HepG2 (cell line): Measurements from ENCODE around the gene KIF2C. TPM values are rescaled to one million over a fixed set of nuclear protein-coding genes. Genes with fewer than 3 reads are reported as not detected.

Source experiments
- ATAC-seq: fragments of 200-7000 bp; cut with Tn5 transposase; 3 replicates; pipeline ENCODE4 v1.9.1; 2020; ENCODE audit warnings: mild to moderate bottlenecking, moderate library complexity
- BruUV-seq: library from RNA; stranded (reverse); fragments of 400-500 nt; replicated peaks from 2 replicates; lab custom pipeline; 2021; lab: Mats Ljungman, UMichigan
- CTCF ChIA-PET: fragments of 300-600 bp; formaldehyde crosslinking; extraction: SDS; loops from one replicate; lab custom pipeline; 2021; ENCODE audit warnings: low total read pairs, inconsistent platforms, low intra/inter-chr PET ratio; lab: Yijun Ruan, JAX
- POLR2A ChIA-PET: fragments of 350-600 bp; sonication (Branson Sonifier 250); formaldehyde crosslinking; loops from one replicate; lab custom pipeline; 2020; ENCODE audit warnings: antibody characterized with exemption, inconsistent platforms; lab: Yijun Ruan, JAX
- DNase-seq: peaks from one replicate; pipeline ENCODE4 v3.0.0-alpha.2; 2015; ENCODE audit warnings: low spot score
- FAIRE-seq: peaks from 3 replicates; lab custom pipeline; 2011; peaks lifted over from hg19 to GRCh38; lab: Jason Lieb, UNC
- H2AFZ ChIP-seq: one replicate; pipeline ENCODE4 v1.6.1; 2011; ENCODE audit warnings: low read length, inconsistent platforms
- H3K27ac ChIP-seq: fragments of 300-600 bp; 3 replicates; pipeline ENCODE4 v1.8.0; 2011; ENCODE audit warnings: mixed run types, mild to moderate bottlenecking, mixed read lengths, low read length, inconsistent platforms; ENCODE audit not compliant: insufficient read depth; ENCODE audit errors: extremely low read length
- H3K27me3 ChIP-seq, 2 experiments: fragments of 200-600 bp in 1 of 2; 2 replicates in 1 of 2; 3 replicates in 1 of 2; pipeline versions ENCODE4 v1.6.0 to v1.8.0; 2011; ENCODE audit warnings: low read length in 2 of 2, mild to moderate bottlenecking in 2 of 2, moderate library complexity in 2 of 2, inconsistent platforms in 1 of 2; ENCODE audit not compliant: insufficient read depth in 2 of 2, control insufficient read depth in 1 of 2
- H3K36me3 ChIP-seq, 2 experiments: fragments of 200-600 bp in 1 of 2; replicated peaks in 1 of 2; 2 replicates in 1 of 2; 3 replicates in 1 of 2; pipeline versions ENCODE4 v1.5.1 to v1.8.0; 2011; ENCODE audit warnings: low read length in 2 of 2, inconsistent platforms in 1 of 2; ENCODE audit not compliant: insufficient read depth in 2 of 2, control insufficient read depth in 1 of 2
- H3K4me1 ChIP-seq: 2 replicates; pipeline ENCODE4 v1.5.1; 2012; ENCODE audit warnings: low read length, inconsistent platforms; ENCODE audit not compliant: insufficient read depth
- H3K4me2 ChIP-seq: 2 replicates; pipeline ENCODE4 v1.6.0; 2011; ENCODE audit warnings: low read depth, low read length, inconsistent platforms
- H3K4me3 ChIP-seq, 3 experiments: fragments of 200-600 bp in 1 of 3; sonication (generic), shearing (Covaris generic) in 1 of 3; replicated peaks in 1 of 3; 2 replicates each; pipeline ENCODE4 v1.5.1; 2011 to 2016; ENCODE audit warnings: low read length in 3 of 3, inconsistent platforms in 2 of 3, low read depth in 2 of 3, mild to moderate bottlenecking in 2 of 3, control low read depth in 1 of 3, mixed read lengths in 1 of 3; ENCODE audit not compliant: insufficient read depth in 1 of 3
- H3K79me2 ChIP-seq: one replicate; pipeline ENCODE4 v1.6.1; 2011; ENCODE audit warnings: low read length, inconsistent platforms; ENCODE audit not compliant: insufficient read depth
- H3K9ac ChIP-seq: 2 replicates; pipeline ENCODE4 v1.6.0; 2011; ENCODE audit warnings: mild to moderate bottlenecking, low read depth, low read length, inconsistent platforms; ENCODE audit not compliant: insufficient read depth
- H3K9me3 ChIP-seq: 2 replicates; pipeline ENCODE4 v1.5.1; 2012; ENCODE audit warnings: mild to moderate bottlenecking, low read length
- H4K20me1 ChIP-seq: 2 replicates; pipeline ENCODE4 v1.6.0; 2011; ENCODE audit warnings: inconsistent platforms, mild to moderate bottlenecking, low read length, moderate library complexity; ENCODE audit not compliant: insufficient read depth
- AGO1 ChIP-seq: fragments of 200-400 bp; formaldehyde crosslinking; IDR thresholded peaks from 2 replicates; pipeline ENCODE4 v1.6.1; 2017; ENCODE audit warnings: mild to moderate bottlenecking, low read depth, low read length, moderate library complexity; ENCODE audit not compliant: poor library complexity, severe bottlenecking
- CCDC6 ChIP-seq: sonication (generic); formaldehyde crosslinking; IDR thresholded peaks from 2 replicates; pipeline ENCODE4 v1.8.1; 2022; ENCODE audit warnings: mild to moderate bottlenecking, missing genetic modification reagents, moderate library complexity
- CREB1 ChIP-seq, 2 experiments: fragments of 450-650 bp in 1 of 2; IDR thresholded peaks; 2 replicates each; pipeline ENCODE4 v1.6.1; 2016 to 2017; ENCODE audit warnings: control low read depth in 1 of 2, mild to moderate bottlenecking in 1 of 2, missing compliant biosample characterization in 1 of 2, missing genetic modification characterization in 1 of 2
- FOXA3 ChIP-seq: IDR thresholded peaks from 2 replicates; pipeline ENCODE4 v1.6.1; 2016; ENCODE audit warnings: missing genetic modification reagents, missing compliant biosample characterization
- JDP2 ChIP-seq: sonication (generic); formaldehyde crosslinking; IDR thresholded peaks from 2 replicates; pipeline ENCODE4 v1.8.1; 2022; ENCODE audit warnings: missing genetic modification reagents, borderline replicate concordance
- RORA ChIP-seq: sonication (generic); formaldehyde crosslinking; IDR thresholded peaks from 2 replicates; pipeline ENCODE4 v1.5.0; 2020; ENCODE audit warnings: mild to moderate bottlenecking, missing genetic modification reagents, moderate library complexity
- SATB2 ChIP-seq: sonication (generic); formaldehyde crosslinking; IDR thresholded peaks from 2 replicates; pipeline ENCODE4 v1.5.0; 2020; ENCODE audit warnings: missing genetic modification reagents
- SIX1 ChIP-seq: sonication (generic); formaldehyde crosslinking; IDR thresholded peaks from 2 replicates; pipeline ENCODE4 v1.4.0; 2020; ENCODE audit warnings: missing genetic modification reagents, borderline replicate concordance
- TBL1XR1 ChIP-seq: fragments of 150-350 bp; IDR thresholded peaks from 2 replicates; pipeline ENCODE4 v1.6.1; 2014; ENCODE audit warnings: borderline replicate concordance, low read length; ENCODE audit not compliant: partially characterized antibody
- THAP7 ChIP-seq: sonication (generic); formaldehyde crosslinking; IDR thresholded peaks from 2 replicates; pipeline ENCODE4 v1.8.1; 2023; ENCODE audit warnings: mild to moderate bottlenecking, missing genetic modification reagents
- THYN1 ChIP-seq: sonication (generic); formaldehyde crosslinking; IDR thresholded peaks from 2 replicates; pipeline ENCODE4 v1.8.1; 2023; ENCODE audit warnings: low read depth, mild to moderate bottlenecking, moderate library complexity, missing genetic modification reagents, borderline replicate concordance
- YEATS2 ChIP-seq: sonication (generic); formaldehyde crosslinking; IDR thresholded peaks from 2 replicates; pipeline ENCODE4 v1.4.0; 2020; ENCODE audit warnings: missing genetic modification reagents, borderline replicate concordance
- ZBTB1 ChIP-seq: sonication (generic); formaldehyde crosslinking; IDR thresholded peaks from 2 replicates; pipeline ENCODE4 v1.4.0; 2020; ENCODE audit warnings: missing genetic modification reagents, borderline replicate concordance
- ZNF383 ChIP-seq: sonication (generic); formaldehyde crosslinking; IDR thresholded peaks from 2 replicates; pipeline ENCODE4 v1.4.0; 2020; ENCODE audit warnings: missing genetic modification reagents, mild to moderate bottlenecking, borderline replicate concordance
- ZNF510 ChIP-seq: sonication (generic); formaldehyde crosslinking; IDR thresholded peaks from 2 replicates; pipeline ENCODE4 v1.4.0; 2020; ENCODE audit warnings: low read depth, mild to moderate bottlenecking, missing genetic modification reagents
- ZNF616 ChIP-seq: sonication (generic); formaldehyde crosslinking; IDR thresholded peaks from 2 replicates; pipeline ENCODE4 v1.5.0; 2020; ENCODE audit warnings: low read depth, mild to moderate bottlenecking, missing genetic modification reagents
- ZUFSP ChIP-seq: sonication (generic); formaldehyde crosslinking; IDR thresholded peaks from 2 replicates; pipeline ENCODE4 v1.9.0; 2021; ENCODE audit warnings: missing genetic modification reagents, mild to moderate bottlenecking, borderline replicate concordance
- WGBS: methylation state at CpG from one replicate; pipeline ENCODE4 v1.1.6; 2017; ENCODE audit warnings: low lambda C conversion rate; 5-methylcytosine and 5-hydroxymethylcytosine counted together
- in situ Hi-C: cut with HindIII; loops from 2 replicates; pipeline ENCODE4 v1.10.0; 2017; ENCODE audit warnings: low pct_unique_long_range_greater_than_20kb; ENCODE audit not compliant: extremely low pct_ligation_motif_present
- intact Hi-C: fragments of 100-400 bp; cut with micrococcal nuclease; formaldehyde crosslinking; loops from one replicate; pipeline ENCODE4 v1.10.0; 2022; ENCODE audit not compliant: unreplicated experiment
- polyA plus RNA-seq, 8 experiments: library from polyadenylated mRNA; depleted of rRNA in 3 of 8; stranded (reverse) in 7 of 8; unstranded in 1 of 8; fragments of >200 nt; fragmentation: Illumina TruSeq in 4 of 8; extraction: Trizol in 4 of 8; gene quantifications; 2 replicates each; pipeline versions ENCODE4 v1.2.1 to v1.2.3, GENCODE V29; 2011 to 2016; ENCODE audit warnings: low read depth in 4 of 8, missing spikeins in 1 of 8, mixed read lengths in 1 of 8; ENCODE audit not compliant: insufficient read depth in 1 of 8
- total RNA-seq, 5 experiments: library from RNA; depleted of rRNA; stranded (reverse); fragments of >200 nt; fragmentation: Illumina TruSeq; extraction: Trizol; gene quantifications; 2 replicates each; pipeline ENCODE4 v1.2.3, GENCODE V29; 2016; ENCODE audit warnings: low read depth in 1 of 5
- TF ChIP-seq, protein P1 (sequence below): sonication (generic); formaldehyde crosslinking; IDR thresholded peaks from 2 replicates; pipeline ENCODE4 v1.4.0; 2020; ENCODE audit warnings: mild to moderate bottlenecking, missing genetic modification reagents

The KIF2C gene
- total and polyA plus RNA-seq, 2 of the 13 experiments (the other 11 are each of a cell fraction or from before 2014, with no cell fraction given), result 29.7 to 53.7 TPM

DNA sequence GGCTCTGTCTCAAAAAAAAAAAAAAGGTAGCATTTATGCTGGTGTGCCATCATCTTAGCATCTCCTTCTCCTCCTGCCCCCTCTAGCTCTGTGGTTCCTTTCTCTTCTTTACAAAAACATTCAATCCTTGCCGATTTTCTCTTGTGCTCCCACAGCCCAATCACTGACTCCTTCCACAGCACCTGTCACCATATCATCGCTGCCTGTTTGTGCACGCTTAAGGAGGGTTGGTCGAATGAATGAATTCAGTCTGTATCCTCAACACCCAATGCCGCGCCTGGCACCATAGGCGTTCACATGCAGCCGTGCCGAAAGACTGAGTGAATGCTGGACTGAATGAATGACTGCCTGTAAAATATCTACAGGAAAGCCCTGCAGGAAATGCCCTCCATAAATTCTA, 16.6 kb upstream of the KIF2C start:
- BruUV-seq, result no TSS peak
- WGBS, result 74% methylated on average over 9 of the region's 9 CpGs
- POLR2A ChIA-PET, result interaction anchor here (1.9 to 4.9 kb wide), 3 partner anchors 9 to 62 kb away, joined by 8 to 241 read pairs (median 23); partner anchors contain the start of gene RNU5D-1

More for the DNA sequence above, 16.6 kb upstream of the KIF2C start:
- H3K9ac ChIP-seq, result no peak overlapping the region
- 0 out of 5 replicates have a peak, but pooled peaks cover 0 to 4% of the 10 kb centered on the region in 2 experiments for H3K27me3 ChIP-seq
- no peak overlapping the region for H3K27ac ChIP-seq
- no peaks in the 10 kb centered on the region for H3K36me3 ChIP-seq
- no peak overlapping the region for H3K4me3 ChIP-seq
- no peaks in the 10 kb centered on the region for H4K20me1 ChIP-seq
- FAIRE-seq (no peak), ATAC-seq (no peak), DNase-seq (no peak)
- H3K4me2 ChIP-seq, result no peak overlapping the region
- CTCF ChIA-PET, result no interaction called here
- TF ChIP-seq YEATS2 (CRISPR knock-in tag) (no peak), AGO1 (no peak), CREB1 (IDR thresholded peaks at IDR 0.05) (no peak), CREB1 (CRISPR knock-in tag; IDR thresholded peaks at IDR 0.05) (no peak), THAP7 (no peak), SIX1 (CRISPR knock-in tag) (no peak), ZNF383 (no peak), SATB2 (CRISPR knock-in tag) (no peak), THYN1 (CRISPR knock-in tag) (no peak), ZNF616 (no peak), RORA (CRISPR knock-in tag) (no peak), JDP2 (no peak), CCDC6 (CRISPR knock-in tag) (no peak), TBL1XR1 (no peak), ZBTB1 (CRISPR knock-in tag) (no peak), ZUFSP (CRISPR knock-in tag) (no peak), ZNF510 (no peak), FOXA3 (CRISPR knock-in tag) (no peak)
- TF ChIP-seq, protein P1, sequence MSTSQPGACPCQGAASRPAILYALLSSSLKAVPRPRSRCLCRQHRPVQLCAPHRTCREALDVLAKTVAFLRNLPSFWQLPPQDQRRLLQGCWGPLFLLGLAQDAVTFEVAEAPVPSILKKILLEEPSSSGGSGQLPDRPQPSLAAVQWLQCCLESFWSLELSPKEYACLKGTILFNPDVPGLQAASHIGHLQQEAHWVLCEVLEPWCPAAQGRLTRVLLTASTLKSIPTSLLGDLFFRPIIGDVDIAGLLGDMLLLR, result no peak
- no peaks in the 10 kb centered on the region for H3K79me2 ChIP-seq
- intact Hi-C loops (no loop called here), in situ Hi-C loops (no loop called here)
- H3K4me1 ChIP-seq, result peaks cover 57% of the 10 kb centered on the region
- no peaks in the 10 kb centered on the region for H3K9me3 ChIP-seq
- H2AFZ ChIP-seq, result no peak overlapping the region
